Choroid plexus epithelial cell (primary cell): ENCODE measurements around the gene PRKAG2.

ENCODE experiments used
- DNase-seq: peaks from one replicate; pipeline ENCODE4 v3.0.0-alpha.2; 2010; ENCODE audit warnings: low read depth
- H3K4me3 ChIP-seq: 2 replicates; pipeline ENCODE4 v1.5.1; 2011; ENCODE audit warnings: low read depth, mild to moderate bottlenecking, control low read depth, low read length, moderate library complexity
- TF ChIP-seq, protein P1 (sequence below): conservative IDR thresholded peaks from 2 replicates; pipeline ENCODE4 v1.5.1; 2011; ENCODE audit warnings: low read depth, mild to moderate bottlenecking, control low read depth, inconsistent platforms, low read length, moderate library complexity

The PRKAG2 gene

GRCh38 chr7:151650161-151650560, 226.8 kb downstream of the PRKAG2 start:
- no peak for DNase-seq
- H3K4me3 ChIP-seq = no peak overlapping the region
- TF ChIP-seq, protein P1, sequence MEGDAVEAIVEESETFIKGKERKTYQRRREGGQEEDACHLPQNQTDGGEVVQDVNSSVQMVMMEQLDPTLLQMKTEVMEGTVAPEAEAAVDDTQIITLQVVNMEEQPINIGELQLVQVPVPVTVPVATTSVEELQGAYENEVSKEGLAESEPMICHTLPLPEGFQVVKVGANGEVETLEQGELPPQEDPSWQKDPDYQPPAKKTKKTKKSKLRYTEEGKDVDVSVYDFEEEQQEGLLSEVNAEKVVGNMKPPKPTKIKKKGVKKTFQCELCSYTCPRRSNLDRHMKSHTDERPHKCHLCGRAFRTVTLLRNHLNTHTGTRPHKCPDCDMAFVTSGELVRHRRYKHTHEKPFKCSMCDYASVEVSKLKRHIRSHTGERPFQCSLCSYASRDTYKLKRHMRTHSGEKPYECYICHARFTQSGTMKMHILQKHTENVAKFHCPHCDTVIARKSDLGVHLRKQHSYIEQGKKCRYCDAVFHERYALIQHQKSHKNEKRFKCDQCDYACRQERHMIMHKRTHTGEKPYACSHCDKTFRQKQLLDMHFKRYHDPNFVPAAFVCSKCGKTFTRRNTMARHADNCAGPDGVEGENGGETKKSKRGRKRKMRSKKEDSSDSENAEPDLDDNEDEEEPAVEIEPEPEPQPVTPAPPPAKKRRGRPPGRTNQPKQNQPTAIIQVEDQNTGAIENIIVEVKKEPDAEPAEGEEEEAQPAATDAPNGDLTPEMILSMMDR = no peak

DNA sequence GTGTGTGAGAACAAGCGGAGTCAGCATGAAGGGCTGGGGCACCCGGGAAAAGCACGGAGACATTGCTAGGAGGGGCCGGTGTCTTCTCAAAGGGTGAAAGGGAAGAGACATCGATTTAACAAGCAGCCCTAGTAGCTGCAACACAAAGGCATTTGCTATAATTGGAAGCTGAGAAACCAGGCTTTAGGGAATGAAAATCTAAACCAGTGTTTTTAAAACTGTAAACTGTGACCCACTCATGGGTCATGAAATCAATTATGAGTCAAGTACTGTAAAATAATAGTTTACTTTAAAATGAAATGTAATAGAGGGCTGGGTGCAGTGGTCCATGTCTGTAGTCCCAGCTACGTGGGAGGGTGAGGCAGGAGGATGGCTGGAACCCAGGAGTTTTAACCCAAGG, 228.5 kb downstream of the PRKAG2 start:
- TF ChIP-seq, protein P1 = no peak
- H3K4me3 ChIP-seq = no peak overlapping the region
- no peak for DNase-seq

DNA sequence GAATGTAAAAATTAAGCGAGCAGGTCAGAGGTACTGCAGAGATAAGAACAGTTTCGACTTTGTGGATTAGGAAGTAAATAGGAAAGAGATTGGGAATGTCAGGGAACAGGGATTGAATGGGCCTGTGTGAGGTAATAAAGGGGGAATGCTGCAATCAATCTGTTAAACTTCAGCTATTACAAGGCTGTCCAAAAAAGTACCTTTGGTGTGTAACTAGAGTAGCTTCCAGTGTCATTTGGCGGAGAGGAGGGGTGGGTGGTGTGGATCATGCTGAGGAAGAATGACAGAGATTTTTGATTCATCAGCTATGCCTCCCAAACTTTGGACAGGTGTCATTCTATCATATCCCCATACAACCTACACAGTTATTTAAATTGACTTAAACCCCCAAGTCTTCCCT, 229.0 kb downstream of the PRKAG2 start:
- TF ChIP-seq, protein P1 = no peak
- H3K4me3 ChIP-seq = no peak overlapping the region
- no peak for DNase-seq

DNA sequence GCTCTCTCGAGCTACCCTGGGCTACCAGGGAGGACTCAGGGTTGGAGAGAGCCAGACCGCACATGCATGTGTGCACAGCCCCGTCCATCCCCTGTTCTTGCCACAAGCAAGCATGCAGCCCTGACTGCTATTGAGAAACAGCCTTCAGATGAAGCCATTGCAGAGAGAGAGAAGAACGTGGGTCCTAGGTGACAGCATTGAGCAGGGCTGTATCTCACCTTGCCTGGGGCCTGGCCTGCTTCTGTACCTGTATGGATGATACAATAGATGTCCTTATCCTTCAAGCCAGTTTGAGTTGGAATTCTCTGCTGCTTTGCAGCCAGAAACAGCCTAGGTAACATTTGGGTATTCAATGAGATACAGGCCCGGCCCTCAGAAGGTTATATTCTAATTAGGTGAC, 229.9 kb downstream of the PRKAG2 start:
- DNase-seq = no peak
- no peak overlapping the region for H3K4me3 ChIP-seq
- TF ChIP-seq, protein P1 = no peak

- no peak overlapping the region for H3K4me3 ChIP-seq
- no peak for DNase-seq
- TF ChIP-seq, protein P1 = no peak
Measured at GRCh38 chr7:151645311-151645710, 231.6 kb downstream of the PRKAG2 start.

DNA sequence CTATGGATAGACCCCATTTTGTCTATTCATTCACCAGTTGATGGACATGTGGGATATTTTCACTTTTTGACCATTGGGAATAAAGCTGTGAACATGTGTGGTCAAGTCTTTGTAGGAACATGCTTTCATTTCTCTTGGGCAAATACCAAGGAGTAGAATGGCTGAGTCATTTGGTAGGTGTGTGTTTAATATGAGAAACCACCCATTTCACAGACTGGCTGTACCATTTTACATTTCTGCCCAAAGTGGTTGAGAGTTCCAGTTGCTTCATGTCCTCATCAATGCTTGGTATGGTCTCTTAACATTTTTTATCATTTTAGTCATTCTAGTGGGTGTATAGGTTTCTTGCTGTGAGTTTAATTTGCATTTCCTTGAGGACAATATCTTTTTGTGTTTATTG, 232.4 kb downstream of the PRKAG2 start:
- TF ChIP-seq, protein P1 = no peak
- no peak for DNase-seq

DNA sequence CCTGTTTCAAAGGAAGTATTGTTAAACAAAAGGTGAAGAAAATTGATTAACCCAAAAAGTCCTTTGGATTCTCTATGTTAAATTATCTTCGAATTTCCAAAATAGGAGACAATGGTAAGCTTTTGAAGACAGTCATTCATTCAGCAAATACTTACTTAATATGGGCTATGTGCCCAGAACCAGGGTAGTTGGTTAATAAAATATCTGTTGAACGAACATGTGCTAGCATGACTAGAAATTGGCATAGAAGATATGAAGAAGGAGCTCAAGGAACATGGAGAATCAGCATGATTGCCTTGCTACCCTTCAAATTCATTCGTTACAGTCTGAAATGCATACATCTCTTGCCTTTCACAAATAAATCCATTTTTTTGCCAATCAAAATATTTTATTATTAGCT, 234.2 kb downstream of the PRKAG2 start:
- DNase-seq = no peak
- H3K4me3 ChIP-seq = no peak overlapping the region
- TF ChIP-seq, protein P1 = no peak

More for the DNA sequence above, 232.4 kb downstream of the PRKAG2 start:
- H3K4me3 ChIP-seq = no peak overlapping the region
